Adrenal gland (tissue), 12 donors: ENCODE measurements around the gene SYCE3. TPM values are rescaled to one million over a fixed set of nuclear protein-coding genes. Genes with fewer than 3 reads are reported as not detected.

Experiments used
- DNase-seq, 7 donors: peaks; one replicate each; pipeline ENCODE4 v3.0.0-alpha.2; 2019 to 2020
- H3K27ac ChIP-seq, 5 donors: fragments of 200-600 bp; sonication (generic) in 4 of 5; 1 replicate in 3 of 5; 2 replicates in 2 of 5; pipeline versions ENCODE4 v1.5.1 to v1.8.0; 2016 to 2020; ENCODE audit warnings: mild to moderate bottlenecking in 1 of 5
- H3K27me3 ChIP-seq: fragments of 200-600 bp; 2 replicates; pipeline ENCODE4 v1.8.0; 2021
- H3K36me3 ChIP-seq, 2 donors: fragments of 200-600 bp; replicated peaks in 1 of 2; 1 replicate in 1 of 2; 2 replicates in 1 of 2; pipeline versions ENCODE4 v1.5.1 to v1.8.0; 2018 to 2022
- H3K4me1 ChIP-seq, 2 donors: fragments of 200-600 bp; replicated peaks in 1 of 2; 1 replicate in 1 of 2; 2 replicates in 1 of 2; pipeline versions ENCODE4 v1.5.1 to v1.8.0; 2018 to 2021
- H3K4me3 ChIP-seq, 4 donors: fragments of 200-600 bp; sonication (generic) in 3 of 4; one replicate each; pipeline ENCODE4 v1.5.1; 2016 to 2018
- H3K9me3 ChIP-seq, 3 donors: fragments of 200-600 bp; sonication (generic) in 1 of 3; replicated peaks in 1 of 3; 1 replicate in 2 of 3; 2 replicates in 1 of 3; pipeline versions ENCODE4 v1.5.1 to v1.8.0; 2016 to 2021
- POLR2A ChIP-seq, 2 donors: fragments of 450-650 bp; IDR thresholded peaks; one replicate each; pipeline ENCODE4 v1.6.1; 2017; ENCODE audit warnings: antibody characterized with exemption in 2 of 2, mild to moderate bottlenecking in 2 of 2, moderate library complexity in 1 of 2
- WGBS, 4 donors: extraction: QIAGEN DNeasy Blood & Tissue Kit in 2 of 4; methylation state at CpG; one replicate each; pipeline versions ENCODE4 v1.1.5 to v1.1.7; 2013 to 2017; 5-methylcytosine and 5-hydroxymethylcytosine counted together
- intact Hi-C, 2 donors: fragments of 100-400 bp; cut with DNase I; formaldehyde crosslinking; loops; one replicate each; pipeline versions ENCODE4 v1.14.1 to v1.15.0; 2022 to 2023
- polyA plus RNA-seq, 3 donors: library from polyadenylated mRNA; stranded (reverse); fragments of 200-250 nt in 2 of 3; fragments of 350-450 nt in 1 of 3; fragmentation: Illumina TruSeq in 1 of 3; extraction: RNeasy Lipid Tissue Mini Kit (QIAGEN cat#74804) in 1 of 3; gene quantifications; one replicate each; pipeline ENCODE4 v1.2.3, GENCODE V29; 2013 to 2014
- total RNA-seq, 9 donors: library from RNA; depleted of rRNA in 4 of 9; stranded (reverse); fragments of >200 nt in 4 of 9; fragments of 120-200 nt in 1 of 9; fragmentation: NEBNext Ultra II Directional in 1 of 9; extraction: Animal tissue kit (Norgen Biotek cat#: 25700) in 1 of 9; gene quantifications; one replicate each; pipeline versions ENCODE4 v1.1.0 to v1.2.4, GENCODE V29; 2013 to 2023
- TF ChIP-seq, protein P1 (sequence below), 6 experiments: fragments of 450-650 bp in 4 of 6; fragments of 200-600 bp in 2 of 6; sonication (generic) in 1 of 6; IDR thresholded peaks; 1 replicate in 5 of 6; 2 replicates in 1 of 6; pipeline versions ENCODE4 v1.5.1 to v1.8.0; 2016 to 2021; ENCODE audit warnings: antibody characterized with exemption in 6 of 6, mild to moderate bottlenecking in 2 of 6, moderate library complexity in 1 of 6
- donor health status: healthy with polysubstance abuse.
- donor health status: Bipolar disorder and iron deficiency.
- donor health status: DM: yes; HTN: yes; CAD: no.
- donor health status: DM: no; HTN: no; CAD: no.
- donor health status: DM: no; HTN: no; CAD: no.
- donor health status: DM: yes; HTN: yes; CAD: no.

Gene SYCE3
- total and polyA plus RNA-seq, 12 donors: 0.57 to 7.2 (median 0.87) TPM; not detected in 5

DNA sequence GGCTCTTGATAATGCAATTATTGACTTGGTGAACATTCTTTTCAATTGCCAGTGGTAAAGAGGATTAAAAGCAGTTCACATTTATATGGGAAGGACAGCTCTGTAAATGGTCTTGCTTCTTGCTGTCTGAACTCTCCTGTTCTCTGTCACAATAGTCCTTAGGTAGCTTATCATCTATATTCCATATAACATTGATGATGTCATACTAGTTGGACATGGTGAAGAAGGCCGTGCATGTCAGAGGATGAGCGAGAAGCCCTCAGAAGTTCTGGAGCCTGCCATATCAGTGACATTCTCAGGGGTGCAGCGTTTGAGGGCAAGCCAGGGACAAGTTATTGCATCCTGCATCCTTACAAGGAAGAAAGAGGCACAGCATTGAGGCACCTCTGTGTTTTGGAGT is 22.5 kb upstream of the SYCE3 start:
- H3K9me3 ChIP-seq: no peaks in the 10 kb centered on the region
- TF ChIP-seq, protein P1, sequence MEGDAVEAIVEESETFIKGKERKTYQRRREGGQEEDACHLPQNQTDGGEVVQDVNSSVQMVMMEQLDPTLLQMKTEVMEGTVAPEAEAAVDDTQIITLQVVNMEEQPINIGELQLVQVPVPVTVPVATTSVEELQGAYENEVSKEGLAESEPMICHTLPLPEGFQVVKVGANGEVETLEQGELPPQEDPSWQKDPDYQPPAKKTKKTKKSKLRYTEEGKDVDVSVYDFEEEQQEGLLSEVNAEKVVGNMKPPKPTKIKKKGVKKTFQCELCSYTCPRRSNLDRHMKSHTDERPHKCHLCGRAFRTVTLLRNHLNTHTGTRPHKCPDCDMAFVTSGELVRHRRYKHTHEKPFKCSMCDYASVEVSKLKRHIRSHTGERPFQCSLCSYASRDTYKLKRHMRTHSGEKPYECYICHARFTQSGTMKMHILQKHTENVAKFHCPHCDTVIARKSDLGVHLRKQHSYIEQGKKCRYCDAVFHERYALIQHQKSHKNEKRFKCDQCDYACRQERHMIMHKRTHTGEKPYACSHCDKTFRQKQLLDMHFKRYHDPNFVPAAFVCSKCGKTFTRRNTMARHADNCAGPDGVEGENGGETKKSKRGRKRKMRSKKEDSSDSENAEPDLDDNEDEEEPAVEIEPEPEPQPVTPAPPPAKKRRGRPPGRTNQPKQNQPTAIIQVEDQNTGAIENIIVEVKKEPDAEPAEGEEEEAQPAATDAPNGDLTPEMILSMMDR (IDR thresholded peaks at IDR 0.05): no peak
- no peak for TF ChIP-seq POLR2A (IDR thresholded peaks at IDR 0.05)
- no peak overlapping the region for H3K27ac ChIP-seq
- DNase-seq: no peak
- no peaks in the 10 kb centered on the region for H3K27me3 ChIP-seq
- peaks cover 15 to 17% of the 10 kb centered on the region in 2 donors for H3K4me1 ChIP-seq
- intact Hi-C loops: no loop called here
- H3K36me3 ChIP-seq: no peaks in the 10 kb centered on the region
- H3K4me3 ChIP-seq: no peak overlapping the region
- 87 to 95% (median 90%) methylated on average over 2 to 3 of the region's 3 CpGs for WGBS, 4 donors

DNA sequence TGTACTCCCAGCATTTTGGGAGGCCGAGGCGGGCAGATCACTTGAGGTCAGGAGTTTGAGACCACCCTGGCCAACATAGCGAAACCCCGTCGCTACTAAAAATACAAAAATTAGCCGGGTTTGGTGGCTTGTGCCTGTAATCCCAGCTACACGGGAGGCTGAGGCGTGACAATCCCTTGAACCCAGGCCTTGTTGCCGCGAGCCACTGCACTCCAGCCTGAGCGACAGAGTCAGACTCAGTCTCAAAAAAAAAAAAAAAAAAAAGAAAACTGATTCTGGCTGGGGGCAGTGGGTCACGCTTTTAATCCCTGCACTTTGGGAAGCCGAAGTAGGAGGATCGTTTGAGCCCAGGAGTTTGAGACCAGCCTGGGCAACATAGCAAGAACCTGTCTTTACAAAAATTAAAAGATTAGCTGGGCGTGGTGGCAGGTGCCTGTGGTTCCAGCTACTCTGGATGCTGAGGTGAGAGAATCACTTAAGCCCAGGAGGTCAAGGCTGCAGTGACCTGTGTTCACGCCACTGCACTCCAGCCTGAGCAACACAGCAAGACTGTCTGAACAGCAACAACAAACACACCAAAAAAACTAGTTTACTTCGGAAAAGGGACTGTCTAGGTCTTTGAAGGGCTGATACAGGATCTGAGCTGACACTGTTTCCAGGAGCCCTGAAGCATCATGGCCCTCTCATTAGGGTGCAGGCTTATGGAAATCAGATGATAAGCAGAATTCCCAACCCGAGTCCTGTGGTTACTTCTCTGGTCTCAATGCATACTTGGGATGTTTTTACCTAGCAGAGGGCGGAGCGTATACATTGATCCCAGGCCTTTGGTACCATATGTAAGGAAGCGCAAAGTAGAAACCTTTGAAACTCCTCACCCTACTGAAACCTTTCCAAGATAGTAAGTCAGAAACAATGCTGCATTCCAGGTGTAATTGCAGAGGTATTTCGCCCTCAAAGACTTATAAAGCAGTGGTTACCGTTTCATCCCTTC is 21.7 kb upstream of the SYCE3 start:
- WGBS, 4 donors: 94 to 96% (median 95%) methylated on average over 22 to 23 of the region's 23 CpGs

DNA sequence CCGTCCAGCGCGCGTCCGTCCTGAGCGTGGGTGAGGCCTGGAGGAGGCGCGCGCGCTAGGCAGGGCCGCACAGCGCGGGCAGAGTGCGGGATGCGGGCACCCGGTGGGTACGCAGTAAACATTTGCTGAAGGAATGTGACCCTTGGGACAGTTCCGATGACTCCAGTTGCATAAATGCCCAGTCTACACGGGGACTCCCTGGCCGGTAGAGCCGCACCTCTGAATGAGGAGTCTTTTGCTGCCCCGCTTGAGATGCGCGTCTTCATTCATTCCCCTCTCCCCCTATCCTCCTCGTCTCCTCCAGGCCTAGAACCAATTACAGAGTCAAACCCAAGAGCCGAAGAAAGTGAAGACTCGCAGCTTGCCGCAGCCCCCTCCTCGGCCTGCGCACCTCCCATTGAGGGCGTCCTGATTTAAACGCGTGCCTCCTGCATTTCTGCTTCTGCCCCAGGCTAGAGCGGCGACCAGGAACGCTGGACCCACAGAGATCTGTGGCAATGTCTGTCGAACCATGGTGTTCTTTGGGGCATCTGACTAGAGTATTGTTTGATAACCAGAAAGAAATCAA is 20.7 kb upstream of the SYCE3 start:
- Histone ChIP-seq H3K4me3 (peak overlapping the region; percentile 66 to 85 (median 80)), H3K4me1 (peaks cover 23 to 28% of the 10 kb centered on the region in 2 donors), H3K27me3 (no peaks in the 10 kb centered on the region), H3K27ac (peak overlapping the region in 4 of 5 donors; percentile 18 to 99 (median 97)), H3K9me3 (no peaks in the 10 kb centered on the region), H3K36me3 (no peaks in the 10 kb centered on the region)
- TF ChIP-seq, protein P1 (IDR thresholded peaks at IDR 0.05): no peak
- TF ChIP-seq POLR2A (IDR thresholded peaks at IDR 0.05): no peak
- intact Hi-C loops: no loop called here
- WGBS, 4 donors: 9 to 19% (median 11%) methylated on average over 26 to 37 of the region's 37 CpGs
- DNase-seq: peak in 1 of 7 donors; percentile 35

More for the DNA sequence above, 21.7 kb upstream of the SYCE3 start:
- Histone ChIP-seq H3K27me3 (no peaks in the 10 kb centered on the region), H3K4me1 (peaks cover 15 to 18% of the 10 kb centered on the region in 2 donors), H3K27ac (no peak overlapping the region), H3K9me3 (no peaks in the 10 kb centered on the region), H3K4me3 (no peak overlapping the region), H3K36me3 (no peaks in the 10 kb centered on the region)
- TF ChIP-seq, protein P1 (IDR thresholded peaks at IDR 0.05): no peak
- no peak for TF ChIP-seq POLR2A (IDR thresholded peaks at IDR 0.05)
- peak in 1 of 7 donors; percentile 14 for DNase-seq
- intact Hi-C loops: no loop called here
